NB4 (cell line): ENCODE results near the gene DOCK7.
"Not testable (repeated sequence)": the region's sequence is repeated elsewhere in the genome, so short reads cannot be mapped to it uniquely, and the experiment has no call there.

Experiments
- DNase-seq: peaks from one replicate; pipeline ENCODE4 v3.0.0; 2010; ENCODE audit warnings: low read depth
- H3K4me3 ChIP-seq: one replicate; pipeline ENCODE4 v1.5.1; 2011; ENCODE audit warnings: mild to moderate bottlenecking, low read depth, low read length, moderate library complexity
- CTCF ChIP-seq: IDR thresholded peaks from one replicate; pipeline ENCODE4 v1.5.1; 2012; ENCODE audit warnings: low read depth, low read length
- MAX ChIP-seq: IDR thresholded peaks from 2 replicates; pipeline ENCODE4 v1.6.1; 2011; ENCODE audit warnings: low read depth, low read length
- MYC ChIP-seq: IDR thresholded peaks from 2 replicates; pipeline ENCODE4 v1.6.1; 2011; ENCODE audit warnings: low read depth, low read length
- POLR2A ChIP-seq: IDR thresholded peaks from 2 replicates; pipeline ENCODE4 v1.6.1; 2011; ENCODE audit warnings: mild to moderate bottlenecking; ENCODE audit not compliant: insufficient read length; ENCODE audit errors: extremely low read depth

DOCK7 gene

GRCh38 chr1:62528015-62528414, 160.2 kb downstream of the DOCK7 start:
- no peak for DNase-seq
- no peak for TF ChIP-seq MYC
- no peak for TF ChIP-seq POLR2A
- TF ChIP-seq MAX, result no peak
- no peak for TF ChIP-seq CTCF
- no peak overlapping the region for H3K4me3 ChIP-seq

- H3K4me3 ChIP-seq, DNase-seq: not testable (repeated sequence)
These were observed 160.8 kb downstream of the DOCK7 start for GRCh38 chr1:62527346-62527745.

GRCh38 chr1:62523860-62524259, 164.3 kb downstream of the DOCK7 start:
- no peak overlapping the region for H3K4me3 ChIP-seq
- TF ChIP-seq MYC, result no peak
- TF ChIP-seq MAX, result no peak
- no peak for TF ChIP-seq POLR2A
- no peak for TF ChIP-seq CTCF
- no peak for DNase-seq

- TF ChIP-seq MAX, result no peak
- TF ChIP-seq MYC, result no peak
- TF ChIP-seq POLR2A, result no peak
- no peak for TF ChIP-seq CTCF
These were observed 171.6 kb downstream of the DOCK7 start for GRCh38 chr1:62516600-62516999.

GRCh38 chr1:62514746-62515423, 173.3 kb downstream of the DOCK7 start:
- no peak overlapping the region for H3K4me3 ChIP-seq
- TF ChIP-seq MYC, result no peak
- no peak for TF ChIP-seq POLR2A
- TF ChIP-seq CTCF, result no peak
- no peak for TF ChIP-seq MAX
- peak; percentile 71 for DNase-seq

More at GRCh38 chr1:62516600-62516999, 171.6 kb downstream of the DOCK7 start:
- DNase-seq, result no peak
- no peak overlapping the region for H3K4me3 ChIP-seq

GRCh38 chr1:62513013-62513412, 175.2 kb downstream of the DOCK7 start:
- TF ChIP-seq MYC (no peak), POLR2A (no peak), CTCF (no peak), MAX (no peak)
- H3K4me3 ChIP-seq, result no peak overlapping the region

More at GRCh38 chr1:62513013-62513412, 175.2 kb downstream of the DOCK7 start:
- no peak for DNase-seq
